HepG2 (cell line): ENCODE measurements around the gene ACTN4. TPM values are rescaled to one million over a fixed set of nuclear protein-coding genes. Genes with fewer than 3 reads are reported as not detected.
A peak's percentile ranks its signal among the peaks of the same experiment; 100 is the strongest.

Experiments
- CBX5 ChIP-seq: sonication (generic); formaldehyde crosslinking; IDR thresholded peaks from 2 replicates; pipeline ENCODE4 v1.4.0; 2020; ENCODE audit warnings: missing genetic modification reagents, borderline replicate concordance
- CC2D1A ChIP-seq: sonication (generic); formaldehyde crosslinking; IDR thresholded peaks from 2 replicates; pipeline ENCODE4 v1.8.1; 2023; ENCODE audit warnings: mild to moderate bottlenecking, missing genetic modification reagents
- CTCF ChIP-seq: sonication (generic); formaldehyde crosslinking; IDR thresholded peaks from 2 replicates; pipeline ENCODE4 v1.5.0; 2020; ENCODE audit warnings: mild to moderate bottlenecking, missing genetic modification reagents, moderate library complexity
- EED ChIP-seq: sonication (generic); formaldehyde crosslinking; IDR thresholded peaks from 2 replicates; pipeline ENCODE4 v1.5.0; 2020; ENCODE audit warnings: mild to moderate bottlenecking, missing genetic modification reagents
- ELF3 ChIP-seq: IDR thresholded peaks from 2 replicates; pipeline ENCODE4 v1.6.1; 2016; ENCODE audit warnings: missing genetic modification reagents, missing compliant biosample characterization
- FOXO1 ChIP-seq: sonication (generic); formaldehyde crosslinking; IDR thresholded peaks from 2 replicates; pipeline ENCODE4 v1.4.0; 2020; ENCODE audit warnings: missing genetic modification reagents
- FOXP1 ChIP-seq, 2 experiments: fragments of 450-650 bp in 1 of 2; IDR thresholded peaks; 2 replicates each; pipeline ENCODE4 v1.6.1; 2017 to 2018; ENCODE audit warnings: antibody characterized with exemption in 1 of 2
- GABPB1 ChIP-seq: IDR thresholded peaks from 2 replicates; pipeline ENCODE4 v1.6.1; 2016; ENCODE audit warnings: mild to moderate bottlenecking, missing genetic modification reagents, moderate library complexity, missing compliant biosample characterization
- HDAC1 ChIP-seq: sonication (generic); formaldehyde crosslinking; IDR thresholded peaks from 2 replicates; pipeline ENCODE4 v1.5.1; 2020; ENCODE audit warnings: mild to moderate bottlenecking, missing genetic modification reagents
- KLF9 ChIP-seq: IDR thresholded peaks from 2 replicates; pipeline ENCODE4 v1.6.1; 2016; ENCODE audit warnings: low read depth
- LCORL ChIP-seq, 2 experiments: fragments of 450-650 bp in 1 of 2; sonication (generic) in 1 of 2; formaldehyde crosslinking in 1 of 2; IDR thresholded peaks; 2 replicates each; pipeline versions ENCODE4 v1.5.0 to v1.6.1; 2017 to 2020; ENCODE audit warnings: antibody characterized with exemption in 1 of 2, missing genetic modification reagents in 1 of 2
- MIER3 ChIP-seq: IDR thresholded peaks from 2 replicates; pipeline ENCODE4 v1.6.1; 2016; ENCODE audit warnings: missing compliant biosample characterization, borderline replicate concordance
- MTA3 ChIP-seq: sonication (generic); formaldehyde crosslinking; IDR thresholded peaks from 2 replicates; pipeline ENCODE4 v1.4.0; 2020; ENCODE audit warnings: missing genetic modification reagents
- NR2F6 ChIP-seq, 2 experiments: IDR thresholded peaks; 2 replicates each; pipeline ENCODE4 v1.6.1; 2016; ENCODE audit warnings: antibody characterized with exemption in 1 of 2, mild to moderate bottlenecking in 1 of 2
- NRL ChIP-seq: sonication (generic); formaldehyde crosslinking; IDR thresholded peaks from 2 replicates; pipeline ENCODE4 v1.5.0; 2020; ENCODE audit warnings: missing genetic modification reagents, mild to moderate bottlenecking, moderate library complexity, borderline replicate concordance
- PAF1 ChIP-seq: IDR thresholded peaks from 2 replicates; pipeline ENCODE4 v1.6.1; 2016; ENCODE audit warnings: missing genetic modification reagents, missing compliant biosample characterization
- REST ChIP-seq, 2 experiments: IDR thresholded peaks; 2 replicates each; pipeline ENCODE4 v1.6.1; 2011 to 2012; ENCODE audit warnings: low read length in 2 of 2, borderline replicate concordance in 1 of 2, low read depth in 1 of 2, mild to moderate bottlenecking in 1 of 2, moderate library complexity in 1 of 2
- ZBTB7A ChIP-seq: sonication (generic); formaldehyde crosslinking; IDR thresholded peaks from 2 replicates; pipeline ENCODE4 v1.8.0; 2022; ENCODE audit warnings: mild to moderate bottlenecking, missing genetic modification reagents
- ZNF10 ChIP-seq: sonication (generic); formaldehyde crosslinking; IDR thresholded peaks from 2 replicates; pipeline ENCODE4 v1.4.0; 2020; ENCODE audit warnings: mild to moderate bottlenecking, low read depth, missing genetic modification reagents, borderline replicate concordance
- ZNF121 ChIP-seq: sonication (generic); formaldehyde crosslinking; IDR thresholded peaks from 2 replicates; pipeline ENCODE4 v1.5.0; 2020; ENCODE audit warnings: mild to moderate bottlenecking, missing genetic modification reagents
- ZNF33B ChIP-seq: sonication (generic); formaldehyde crosslinking; IDR thresholded peaks from 2 replicates; pipeline ENCODE4 v1.5.1; 2020; ENCODE audit warnings: mild to moderate bottlenecking, missing genetic modification reagents
- ZNF747 ChIP-seq: sonication (generic); formaldehyde crosslinking; IDR thresholded peaks from 2 replicates; pipeline ENCODE4 v1.8.1; 2023; ENCODE audit warnings: missing genetic modification reagents, mild to moderate bottlenecking, borderline replicate concordance
- polyA plus RNA-seq, 8 experiments: library from polyadenylated mRNA; depleted of rRNA in 3 of 8; stranded (reverse) in 7 of 8; unstranded in 1 of 8; fragments of >200 nt; fragmentation: Illumina TruSeq in 4 of 8; extraction: Trizol in 4 of 8; gene quantifications; 2 replicates each; pipeline versions ENCODE4 v1.2.1 to v1.2.3, GENCODE V29; 2011 to 2016; ENCODE audit warnings: low read depth in 4 of 8, missing spikeins in 1 of 8, mixed read lengths in 1 of 8; ENCODE audit not compliant: insufficient read depth in 1 of 8
- total RNA-seq, 5 experiments: library from RNA; depleted of rRNA; stranded (reverse); fragments of >200 nt; fragmentation: Illumina TruSeq; extraction: Trizol; gene quantifications; 2 replicates each; pipeline ENCODE4 v1.2.3, GENCODE V29; 2016; ENCODE audit warnings: low read depth in 1 of 5
- TF ChIP-seq, protein P1 (sequence below): sonication (generic); formaldehyde crosslinking; IDR thresholded peaks from 2 replicates; pipeline ENCODE4 v1.4.0; 2020; ENCODE audit warnings: missing genetic modification reagents

Gene ACTN4
- total and polyA plus RNA-seq, 2 of the 13 experiments (the other 11 are each of a cell fraction or from before 2014, with no cell fraction given): 171 to 192 TPM

GRCh38 chr19:38759590-38760003 lies 112.1 kb downstream of the ACTN4 start (continued):
- TF ChIP-seq CTCF (CRISPR knock-in tag) (no peak), ELF3 (CRISPR knock-in tag) (peak; percentile 97), CBX5 (CRISPR knock-in tag) (no peak; the same call in 1 of the 2 replicates), REST (IDR thresholded peaks at IDR 0.05; ENCODE audit: borderline replicate concordance in 1 of 2, low read depth in 1 of 2, low read length in 2 of 2) (peak in 1 of 2 experiments; percentile 63; a peak in 1 of 4 replicates), PAF1 (CRISPR knock-in tag) (no peak), FOXP1 (IDR thresholded peaks at IDR 0.05) (no peak), FOXP1 (CRISPR knock-in tag; IDR thresholded peaks at IDR 0.05) (peak; percentile 69), MIER3 (CRISPR knock-in tag) (peak; percentile 60; the same call in 1 of the 2 replicates), GABPB1 (CRISPR knock-in tag) (peak; percentile 22; the same call in 1 of the 2 replicates), FOXO1 (CRISPR knock-in tag) (peak; percentile 94), MTA3 (CRISPR knock-in tag) (no peak), CC2D1A (CRISPR knock-in tag) (no peak), ZNF10 (no peak), NR2F6 (IDR thresholded peaks at IDR 0.05) (peak; percentile 88), NR2F6 (CRISPR knock-in tag; IDR thresholded peaks at IDR 0.05) (peak; percentile 89), HDAC1 (CRISPR knock-in tag) (no peak), KLF9 (CRISPR knock-in tag) (no peak), NRL (CRISPR knock-in tag) (no peak), LCORL (IDR thresholded peaks at IDR 0.05) (peak; percentile 97), LCORL (CRISPR knock-in tag; IDR thresholded peaks at IDR 0.05) (peak; percentile 97), ZNF747 (no peak; the same call in 1 of the 2 replicates), ZNF33B (CRISPR knock-in tag) (no peak), ZBTB7A (no peak), EED (CRISPR knock-in tag) (no peak), ZNF121 (CRISPR knock-in tag) (peak; percentile 30; the same call in 1 of the 2 replicates)
- TF ChIP-seq, protein P1, sequence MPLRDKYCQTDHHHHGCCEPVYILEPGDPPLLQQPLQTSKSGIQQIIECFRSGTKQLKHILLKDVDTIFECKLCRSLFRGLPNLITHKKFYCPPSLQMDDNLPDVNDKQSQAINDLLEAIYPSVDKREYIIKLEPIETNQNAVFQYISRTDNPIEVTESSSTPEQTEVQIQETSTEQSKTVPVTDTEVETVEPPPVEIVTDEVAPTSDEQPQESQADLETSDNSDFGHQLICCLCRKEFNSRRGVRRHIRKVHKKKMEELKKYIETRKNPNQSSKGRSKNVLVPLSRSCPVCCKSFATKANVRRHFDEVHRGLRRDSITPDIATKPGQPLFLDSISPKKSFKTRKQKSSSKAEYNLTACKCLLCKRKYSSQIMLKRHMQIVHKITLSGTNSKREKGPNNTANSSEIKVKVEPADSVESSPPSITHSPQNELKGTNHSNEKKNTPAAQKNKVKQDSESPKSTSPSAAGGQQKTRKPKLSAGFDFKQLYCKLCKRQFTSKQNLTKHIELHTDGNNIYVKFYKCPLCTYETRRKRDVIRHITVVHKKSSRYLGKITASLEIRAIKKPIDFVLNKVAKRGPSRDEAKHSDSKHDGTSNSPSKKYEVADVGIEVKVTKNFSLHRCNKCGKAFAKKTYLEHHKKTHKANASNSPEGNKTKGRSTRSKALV (CRISPR knock-in tag): no peak
